ENCODE data around the gene GALNT5.

GALNT5 gene

DNA sequence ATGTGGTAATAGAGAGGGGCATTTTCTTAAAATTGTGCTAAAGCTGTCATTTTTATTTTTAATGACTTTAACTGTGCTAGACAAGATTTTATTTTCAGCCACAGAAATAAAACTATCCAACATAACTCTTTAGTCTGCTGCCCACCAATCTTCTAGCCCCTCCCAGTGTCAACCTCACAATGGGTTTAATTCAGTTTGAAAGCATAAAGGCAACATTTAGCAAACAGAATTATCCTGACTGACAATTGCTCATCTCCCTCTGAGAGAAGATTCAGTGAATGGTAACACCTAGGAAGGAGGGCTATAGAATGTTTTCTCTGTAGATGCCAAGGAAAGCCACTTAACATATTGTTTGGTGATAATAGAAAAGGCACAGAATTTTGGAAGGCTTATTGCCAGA, 62.9 kb downstream of the GALNT5 start:
- H3K4me3 ChIP-seq (replicated peaks in 1 of 2; ENCODE audit: low read depth in 2 of 2, low read length in 2 of 2), result no peak overlapping the region
- TF ChIP-seq, protein P1, sequence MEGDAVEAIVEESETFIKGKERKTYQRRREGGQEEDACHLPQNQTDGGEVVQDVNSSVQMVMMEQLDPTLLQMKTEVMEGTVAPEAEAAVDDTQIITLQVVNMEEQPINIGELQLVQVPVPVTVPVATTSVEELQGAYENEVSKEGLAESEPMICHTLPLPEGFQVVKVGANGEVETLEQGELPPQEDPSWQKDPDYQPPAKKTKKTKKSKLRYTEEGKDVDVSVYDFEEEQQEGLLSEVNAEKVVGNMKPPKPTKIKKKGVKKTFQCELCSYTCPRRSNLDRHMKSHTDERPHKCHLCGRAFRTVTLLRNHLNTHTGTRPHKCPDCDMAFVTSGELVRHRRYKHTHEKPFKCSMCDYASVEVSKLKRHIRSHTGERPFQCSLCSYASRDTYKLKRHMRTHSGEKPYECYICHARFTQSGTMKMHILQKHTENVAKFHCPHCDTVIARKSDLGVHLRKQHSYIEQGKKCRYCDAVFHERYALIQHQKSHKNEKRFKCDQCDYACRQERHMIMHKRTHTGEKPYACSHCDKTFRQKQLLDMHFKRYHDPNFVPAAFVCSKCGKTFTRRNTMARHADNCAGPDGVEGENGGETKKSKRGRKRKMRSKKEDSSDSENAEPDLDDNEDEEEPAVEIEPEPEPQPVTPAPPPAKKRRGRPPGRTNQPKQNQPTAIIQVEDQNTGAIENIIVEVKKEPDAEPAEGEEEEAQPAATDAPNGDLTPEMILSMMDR (IDR thresholded peaks at IDR 0.05; ENCODE audit: low read depth, low read length), result no peak
- no peak for DNase-seq (ENCODE audit: low read depth in 2 of 2)

GRCh38 chr2:157321466-157321865, 64.0 kb downstream of the GALNT5 start:
- no peak overlapping the region for H3K4me3 ChIP-seq (replicated peaks in 1 of 2; ENCODE audit: low read depth in 2 of 2, low read length in 2 of 2)
- no peak for DNase-seq (ENCODE audit: low read depth in 2 of 2)
- TF ChIP-seq, protein P1 (IDR thresholded peaks at IDR 0.05; ENCODE audit: low read depth, low read length), result no peak

- H3K4me3 ChIP-seq (replicated peaks in 1 of 2; ENCODE audit: low read depth in 2 of 2, low read length in 2 of 2), result no peak overlapping the region
- no peak for DNase-seq (ENCODE audit: low read depth in 2 of 2)
- TF ChIP-seq, protein P1 (IDR thresholded peaks at IDR 0.05; ENCODE audit: low read depth, low read length), result no peak
These were observed 64.9 kb downstream of the GALNT5 start for GRCh38 chr2:157322432-157322831.

GRCh38 chr2:157324331-157324843, 66.9 kb downstream of the GALNT5 start:
- no peak overlapping the region for H3K4me3 ChIP-seq (replicated peaks in 1 of 2; ENCODE audit: low read depth in 2 of 2, low read length in 2 of 2)
- no peak for DNase-seq (ENCODE audit: low read depth in 2 of 2)
- TF ChIP-seq, protein P1 (IDR thresholded peaks at IDR 0.05; ENCODE audit: low read depth, low read length), result no peak

DNA sequence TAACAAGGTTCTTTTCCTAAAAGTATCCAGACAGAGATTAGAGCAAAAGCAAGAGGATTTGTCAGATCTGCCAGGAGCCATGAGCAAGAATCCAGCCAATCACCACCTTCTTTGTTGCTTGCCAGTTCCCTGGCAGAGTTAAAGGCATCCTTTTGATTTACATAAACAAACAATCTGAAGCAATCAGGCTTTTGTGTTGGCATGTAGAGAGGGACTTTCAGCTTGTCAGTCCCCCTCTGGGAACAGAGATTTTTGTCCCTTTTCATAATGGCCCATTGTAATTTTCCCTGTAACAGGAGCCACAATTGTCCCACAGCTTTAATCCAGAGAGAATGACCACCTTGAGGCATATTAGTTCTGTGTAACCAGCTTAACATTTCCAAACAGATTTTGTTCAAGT, 68.3 kb downstream of the GALNT5 start, which contains the start of gene ERMN:
TSS of gene ERMN (minus strand) at position 39 of the 400 bp plus-strand sequence. CDS start 182 bp downstream, outside the sequence.
- DNase-seq (ENCODE audit: low read depth in 2 of 2), result no peak
- no peak within 1 kb of the TSS for H3K4me3 ChIP-seq (replicated peaks in 1 of 2; ENCODE audit: low read depth in 2 of 2, low read length in 2 of 2)
- TF ChIP-seq, protein P1 (IDR thresholded peaks at IDR 0.05; ENCODE audit: low read depth, low read length), result no peak

DNA sequence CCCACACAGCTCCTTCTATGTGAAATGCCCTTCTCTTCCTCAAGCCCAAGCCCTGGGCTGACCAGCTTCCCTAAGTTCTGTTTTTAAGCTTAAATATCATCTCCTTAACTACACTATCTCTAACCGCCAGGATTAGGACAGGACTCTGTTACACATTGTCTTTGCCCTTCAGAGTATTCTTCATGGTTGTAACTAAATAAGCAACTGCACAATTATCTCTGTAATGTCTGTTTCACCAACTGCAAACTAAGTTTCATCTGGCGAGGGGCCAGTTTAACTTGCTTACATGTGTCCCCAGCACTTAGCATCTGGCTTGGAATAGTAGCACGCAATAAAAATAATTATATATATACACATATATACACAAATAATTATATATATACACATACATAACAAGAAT, 69.2 kb downstream of the GALNT5 start:
- TF ChIP-seq, protein P1 (IDR thresholded peaks at IDR 0.05; ENCODE audit: low read depth, low read length), result no peak
- H3K4me3 ChIP-seq (replicated peaks in 1 of 2; ENCODE audit: low read depth in 2 of 2, low read length in 2 of 2), result no peak overlapping the region
- no peak for DNase-seq (ENCODE audit: low read depth in 2 of 2)

- TF ChIP-seq, protein P1 (IDR thresholded peaks at IDR 0.05; ENCODE audit: low read depth, low read length), result no peak
- peak in 1 of 2 donors; percentile 16 for DNase-seq (ENCODE audit: low read depth in 2 of 2)
- H3K4me3 ChIP-seq (replicated peaks in 1 of 2; ENCODE audit: low read depth in 2 of 2, low read length in 2 of 2), result no peak overlapping the region
These were observed 69.7 kb downstream of the GALNT5 start for GRCh38 chr2:157327200-157327599.

All from cardiac fibroblast (primary cell).